Fibroblast of mammary gland (primary cell): ENCODE measurements around the gene ITGB1BP1.
A peak's percentile ranks its signal among the peaks of the same experiment; 100 is the strongest.

Source experiments
- DNase-seq: peaks from one replicate; pipeline ENCODE4 v3.0.0-alpha.2; 2010; ENCODE audit warnings: low read depth
- H3K4me3 ChIP-seq: 2 replicates; pipeline ENCODE4 v1.5.1; 2011; ENCODE audit warnings: low read depth, mild to moderate bottlenecking, low read length, moderate library complexity; ENCODE audit not compliant: control insufficient read depth
- TF ChIP-seq, protein P1 (sequence below): conservative IDR thresholded peaks from 2 replicates; pipeline ENCODE4 v1.5.1; 2011; ENCODE audit warnings: low read depth, low read length, inconsistent platforms; ENCODE audit not compliant: control insufficient read depth, insufficient read depth

ITGB1BP1 gene

DNA sequence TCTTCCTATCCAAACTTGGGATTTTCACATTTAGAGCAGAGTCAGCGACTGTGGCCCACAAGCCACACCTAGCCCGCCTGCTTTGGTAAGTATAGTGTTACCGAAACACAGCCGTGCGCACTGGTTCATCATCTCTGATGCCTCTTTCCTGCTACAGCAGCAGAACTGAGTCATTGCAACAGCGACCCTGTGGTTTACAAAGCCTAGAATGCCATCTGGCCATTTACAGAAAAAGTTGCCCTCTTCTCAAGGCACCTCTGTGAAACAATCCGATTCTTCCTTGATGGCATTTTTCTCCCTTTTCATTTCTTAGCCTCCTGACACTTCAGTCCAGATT, 40.3 kb upstream of the ITGB1BP1 start:
- no peak overlapping the region for H3K4me3 ChIP-seq
- peak; percentile 38 for DNase-seq
- TF ChIP-seq, protein P1, sequence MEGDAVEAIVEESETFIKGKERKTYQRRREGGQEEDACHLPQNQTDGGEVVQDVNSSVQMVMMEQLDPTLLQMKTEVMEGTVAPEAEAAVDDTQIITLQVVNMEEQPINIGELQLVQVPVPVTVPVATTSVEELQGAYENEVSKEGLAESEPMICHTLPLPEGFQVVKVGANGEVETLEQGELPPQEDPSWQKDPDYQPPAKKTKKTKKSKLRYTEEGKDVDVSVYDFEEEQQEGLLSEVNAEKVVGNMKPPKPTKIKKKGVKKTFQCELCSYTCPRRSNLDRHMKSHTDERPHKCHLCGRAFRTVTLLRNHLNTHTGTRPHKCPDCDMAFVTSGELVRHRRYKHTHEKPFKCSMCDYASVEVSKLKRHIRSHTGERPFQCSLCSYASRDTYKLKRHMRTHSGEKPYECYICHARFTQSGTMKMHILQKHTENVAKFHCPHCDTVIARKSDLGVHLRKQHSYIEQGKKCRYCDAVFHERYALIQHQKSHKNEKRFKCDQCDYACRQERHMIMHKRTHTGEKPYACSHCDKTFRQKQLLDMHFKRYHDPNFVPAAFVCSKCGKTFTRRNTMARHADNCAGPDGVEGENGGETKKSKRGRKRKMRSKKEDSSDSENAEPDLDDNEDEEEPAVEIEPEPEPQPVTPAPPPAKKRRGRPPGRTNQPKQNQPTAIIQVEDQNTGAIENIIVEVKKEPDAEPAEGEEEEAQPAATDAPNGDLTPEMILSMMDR, result no peak

DNA sequence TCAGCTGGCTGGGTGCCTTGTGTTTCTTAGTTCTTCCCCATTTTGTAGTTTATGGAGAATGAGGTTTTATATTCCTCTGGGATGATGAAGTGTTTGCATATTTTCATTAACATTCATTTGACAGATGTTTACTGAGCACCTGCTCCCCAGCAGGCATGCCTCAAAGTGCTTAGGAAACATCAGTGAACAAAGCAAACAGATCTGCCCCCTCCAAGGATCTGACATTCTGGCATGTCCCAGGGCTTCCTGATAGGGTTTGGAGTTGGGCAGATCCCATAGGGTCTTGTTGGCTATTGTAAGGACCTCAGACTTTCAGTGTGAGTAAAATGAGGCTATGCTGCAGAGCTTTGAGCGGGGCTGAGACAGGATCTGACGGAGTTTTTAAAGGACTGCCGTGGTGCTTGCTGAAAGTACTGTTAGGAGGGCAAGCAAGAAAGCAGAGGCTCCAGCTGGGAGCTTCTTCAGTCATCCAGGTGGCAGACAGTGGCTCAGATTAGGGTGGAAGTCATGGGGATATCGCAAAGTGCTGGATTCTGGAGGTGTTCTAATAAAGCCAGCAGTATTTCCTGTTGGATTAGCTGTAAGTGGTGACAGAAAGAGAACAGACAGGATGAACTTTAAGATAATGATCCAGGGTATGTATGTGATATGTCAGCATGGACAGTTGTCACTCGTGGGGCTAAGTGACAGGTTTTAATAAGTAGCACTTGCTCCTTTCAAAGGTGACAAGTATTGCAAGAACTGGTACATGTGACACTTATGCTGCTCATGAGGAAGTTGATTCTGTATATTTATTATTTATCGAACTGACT, 39.8 kb upstream of the ITGB1BP1 start:
- TF ChIP-seq, protein P1, result no peak
- no peak for DNase-seq
- H3K4me3 ChIP-seq, result no peak overlapping the region

DNA sequence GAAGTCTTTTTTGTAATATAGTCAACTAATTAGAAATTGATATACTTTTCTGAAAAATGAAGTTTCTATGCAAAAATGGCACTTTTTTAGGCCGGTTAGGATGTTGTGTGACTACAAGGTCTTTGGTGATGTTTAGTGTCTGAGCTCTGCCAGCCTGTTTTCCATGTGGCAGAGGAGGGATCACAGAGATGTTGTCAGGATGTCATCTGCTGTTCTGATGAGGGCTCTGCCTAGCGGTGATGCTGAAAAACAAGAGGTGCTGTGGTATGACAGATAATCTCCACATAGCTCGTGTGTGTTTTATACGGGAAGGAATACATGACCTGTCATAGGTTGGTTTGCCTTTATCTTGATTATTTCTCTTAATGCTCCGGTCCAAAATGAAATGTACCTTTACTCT, 39.0 kb upstream of the ITGB1BP1 start:
- H3K4me3 ChIP-seq, result no peak overlapping the region
- TF ChIP-seq, protein P1, result no peak
- DNase-seq, result no peak

GRCh38 chr2:9461079-9461478, 37.8 kb upstream of the ITGB1BP1 start:
- H3K4me3 ChIP-seq, result no peak overlapping the region
- no peak for DNase-seq
- TF ChIP-seq, protein P1, result no peak

DNA sequence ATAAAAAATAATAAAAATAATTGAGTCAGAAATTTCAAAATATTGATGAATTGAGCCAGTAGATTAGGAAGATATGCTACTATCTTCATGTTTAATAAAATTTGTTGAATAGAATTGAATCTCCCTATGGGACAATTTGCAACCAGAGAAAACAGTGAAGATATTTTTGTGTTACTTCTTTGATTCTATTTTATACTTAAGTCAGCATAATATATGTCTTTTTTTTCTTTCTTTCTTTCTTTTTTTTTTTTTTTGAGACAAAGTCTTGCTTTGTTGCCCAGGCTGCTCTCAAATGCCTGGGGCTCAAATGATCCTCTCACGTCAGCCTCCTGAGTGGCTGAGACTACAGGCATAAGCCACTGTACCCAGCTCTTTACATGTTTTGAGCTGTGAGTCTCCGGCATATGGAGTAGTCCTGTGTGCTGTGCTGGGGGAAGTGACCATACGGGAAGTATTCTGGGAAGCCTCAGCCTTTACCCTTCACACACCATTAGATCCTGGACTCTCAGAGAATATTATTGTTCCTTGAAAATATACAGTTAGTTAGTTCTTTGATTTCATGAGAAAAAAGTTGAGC, 37.2 kb upstream of the ITGB1BP1 start:
- no peak for DNase-seq
- no peak overlapping the region for H3K4me3 ChIP-seq
- TF ChIP-seq, protein P1, result no peak

- no peak for DNase-seq
- TF ChIP-seq, protein P1, result no peak
- H3K4me3 ChIP-seq, result no peak overlapping the region
These were observed 27.9 kb upstream of the ITGB1BP1 start for GRCh38 chr2:9451231-9451630.
